ENCODE data around the gene ADNP. TPM values are rescaled to one million over a fixed set of nuclear protein-coding genes. Genes with fewer than 3 reads are reported as not detected.

ADNP gene
- total RNA-seq, 1 experiment from 2014 or later, result 143 TPM

GRCh38 chr20:50876063-50876685 is 55.1 kb downstream of the ADNP start:
- H3K4me2 ChIP-seq (ENCODE audit: insufficient read depth, insufficient read length, low read length), result no peak overlapping the region
- no peak overlapping the region for H2BK120ac ChIP-seq (ENCODE audit: low read depth, low read length, poor library complexity, severe bottlenecking)
- H3K9me3 ChIP-seq (ENCODE audit: control insufficient read depth, low read depth, low read length), result no peaks in the 10 kb centered on the region
- no peaks in the 10 kb centered on the region for H3K27me3 ChIP-seq (ENCODE audit: insufficient read depth, low read length)
- Mint-ChIP-seq H3K9me3 (no peaks in the 10 kb centered on the region; a peak in 1 of 5 replicates), H3K4me1 (peaks cover 31 to 38% of the 10 kb centered on the region in 2 experiments), H3K4me3 (no peak overlapping the region), H3K27ac (no peak overlapping the region; a peak in 2 of 7 replicates), H3K27me3 (ENCODE audit: low read depth) (no peaks in the 10 kb centered on the region), H3K36me3 (ENCODE audit: insufficient read depth in 1 of 3, low read depth in 3 of 3) (peaks cover 13 to 38% (median 26%) of the 10 kb centered on the region in 3 experiments)
- no peak overlapping the region for H3K23ac ChIP-seq (ENCODE audit: insufficient read length, low read depth, low read length)
- no peak for DNase-seq
- no peak overlapping the region for H2BK20ac ChIP-seq (ENCODE audit: low read depth, low read length, poor library complexity, severe bottlenecking)
- no peak overlapping the region for H3K27ac ChIP-seq (ENCODE audit: insufficient read length, low read depth, low read length)
- H2AFZ ChIP-seq (ENCODE audit: low read length), result no peak overlapping the region
- no peak overlapping the region for H2AK5ac ChIP-seq (ENCODE audit: insufficient read length, low read length)
- peaks cover 2% of the 10 kb centered on the region; the same call in 1 of the 2 replicates for H3K4me1 ChIP-seq (ENCODE audit: insufficient read depth, low read length)
- no peak overlapping the region for H3K56ac ChIP-seq (ENCODE audit: insufficient read length, low read depth, low read length)
- H4K5ac ChIP-seq (ENCODE audit: insufficient read length, low read depth, low read length), result no peak overlapping the region
- no peak overlapping the region for H3K18ac ChIP-seq (ENCODE audit: insufficient read length, low read depth, low read length)
- no peaks in the 10 kb centered on the region for H3K79me1 ChIP-seq (ENCODE audit: insufficient read depth, low read depth, low read length, poor library complexity, severe bottlenecking)
- no peak overlapping the region for H4K91ac ChIP-seq (ENCODE audit: insufficient read length, low read depth, low read length)
- no peak overlapping the region for H3T11ph ChIP-seq (ENCODE audit: low read length)
- H2BK12ac ChIP-seq (ENCODE audit: insufficient read length, low read depth, low read length), result no peak overlapping the region
- no peaks in the 10 kb centered on the region for H3K79me2 ChIP-seq (ENCODE audit: insufficient read depth, low read length)
- no peaks in the 10 kb centered on the region for H4K20me1 ChIP-seq (ENCODE audit: control insufficient read depth, insufficient read depth, insufficient read length)
- no peak overlapping the region for H2BK15ac ChIP-seq (ENCODE audit: low read depth, low read length)
- H2BK5ac ChIP-seq (ENCODE audit: insufficient read length, low read length), result no peak overlapping the region
- no CpG with 5 or more reads among the region's 19 CpGs for WGBS (ENCODE audit: extremely low coverage, insufficient read length, low lambda C conversion rate)
- no peak for TF ChIP-seq CTCF (conservative IDR thresholded peaks at IDR 0.05)
- no peak overlapping the region for H3K4ac ChIP-seq (ENCODE audit: low read depth, low read length)
- H3K9ac ChIP-seq (ENCODE audit: extremely low read depth, insufficient read length, low read length), result no peak overlapping the region
- H4K8ac ChIP-seq (replicated peaks; ENCODE audit: insufficient read length, low read depth, low read length), result no peak overlapping the region
- peaks cover under 1% of the 10 kb centered on the region for H3K23me2 ChIP-seq (ENCODE audit: insufficient read length, low read depth, low read length, poor library complexity, severe bottlenecking)
- no peak overlapping the region for H3K14ac ChIP-seq (ENCODE audit: insufficient read depth, low read length)
